Skeletal muscle satellite cell (primary cell): ENCODE measurements around the gene PDK1.

ENCODE experiments used
- H3K27me3 ChIP-seq: 2 replicates; pipeline ENCODE4 v1.7.0; 2013; ENCODE audit warnings: low read length; ENCODE audit not compliant: control insufficient read depth, insufficient read depth
- H3K36me3 ChIP-seq: 2 replicates; pipeline ENCODE4 v1.7.0; 2013; ENCODE audit warnings: mild to moderate bottlenecking, control low read depth, low read length; ENCODE audit not compliant: insufficient read depth
- H3K4me1 ChIP-seq: 2 replicates; pipeline ENCODE4 v1.7.0; 2013; ENCODE audit warnings: low read length; ENCODE audit not compliant: control insufficient read depth, insufficient read depth
- H3K4me2 ChIP-seq: 2 replicates; pipeline ENCODE4 v1.7.0; 2013; ENCODE audit warnings: mild to moderate bottlenecking, low read length
- H3K4me3 ChIP-seq: 2 replicates; pipeline ENCODE4 v1.7.0; 2013; ENCODE audit warnings: low read length
- H3K9ac ChIP-seq: 2 replicates; pipeline ENCODE4 v1.7.0; 2013; ENCODE audit warnings: mild to moderate bottlenecking, low read depth, low read length, moderate library complexity
- H3K9me3 ChIP-seq: replicated peaks from 2 replicates; pipeline ENCODE4 v1.7.0; 2013; ENCODE audit warnings: mild to moderate bottlenecking, control low read depth, low read length

The PDK1 gene

DNA sequence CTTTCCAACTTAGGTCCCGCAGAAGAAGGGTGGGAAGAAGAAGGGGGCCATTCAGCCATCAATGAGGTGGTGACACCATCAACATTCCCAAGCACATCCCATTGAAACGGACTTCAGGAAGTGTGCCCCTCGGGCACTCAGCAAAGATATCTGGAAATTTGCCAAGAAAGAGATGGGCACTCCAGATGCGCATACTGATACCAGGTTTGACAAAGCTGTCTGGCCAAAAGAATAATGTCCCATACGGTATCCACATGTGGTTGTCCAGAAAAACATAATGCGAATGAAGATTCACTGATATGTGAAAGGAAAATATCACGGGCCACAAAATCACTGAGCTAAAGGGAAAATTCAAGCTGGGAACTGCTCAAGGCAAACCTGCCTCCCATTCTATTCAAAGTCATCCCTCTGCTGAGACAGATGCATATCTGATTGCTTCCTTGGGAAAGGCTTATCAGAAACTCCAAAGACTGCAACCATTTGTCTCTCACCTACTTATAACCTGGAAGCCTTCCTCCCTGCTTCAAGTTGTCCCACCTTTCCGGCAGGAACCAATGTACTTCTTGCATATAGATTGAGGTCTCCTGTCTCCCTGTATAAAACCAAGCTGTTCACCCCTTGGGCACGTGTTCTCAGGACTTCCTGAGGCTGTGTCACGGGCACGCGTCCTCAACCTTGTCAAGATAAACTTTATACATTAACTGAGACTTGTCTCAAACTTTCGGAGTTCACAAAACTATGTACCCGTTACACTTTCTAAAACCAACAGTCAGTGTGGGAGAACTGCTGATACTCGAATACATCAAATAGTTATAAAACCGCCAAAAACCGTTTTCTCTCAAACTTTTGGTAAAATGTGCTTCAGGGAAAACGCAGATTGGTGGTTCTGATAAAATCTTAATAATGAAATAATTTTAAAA lies 1.3 kb upstream of the PDK1 start:
- no peaks in the 10 kb centered on the region for H3K36me3 ChIP-seq
- peak overlapping the region; percentile 89 for H3K9ac ChIP-seq
- H3K4me2 ChIP-seq, result peak overlapping the region; percentile 98
- H3K27me3 ChIP-seq, result no peaks in the 10 kb centered on the region
- peaks cover 25% of the 10 kb centered on the region for H3K4me1 ChIP-seq
- H3K9me3 ChIP-seq, result no peaks in the 10 kb centered on the region
- H3K4me3 ChIP-seq, result peak overlapping the region; percentile 87

DNA sequence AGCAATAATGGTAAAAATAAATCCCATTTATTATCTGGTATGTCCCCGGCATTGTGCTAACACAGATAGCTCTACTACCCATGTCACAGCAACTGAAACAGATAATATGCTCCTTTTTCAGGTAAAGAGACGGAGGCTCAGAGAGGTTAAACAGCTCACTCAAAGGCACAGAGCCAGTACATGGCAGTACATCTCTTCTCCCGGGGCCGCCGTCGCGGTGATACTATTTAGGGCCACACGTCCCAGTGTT lies 693 bp upstream of the PDK1 start:
- peak overlapping the region; percentile 87 for H3K4me3 ChIP-seq
- H3K9me3 ChIP-seq, result no peaks in the 10 kb centered on the region
- H3K9ac ChIP-seq, result peak overlapping the region; percentile 89
- no peaks in the 10 kb centered on the region for H3K27me3 ChIP-seq
- H3K4me1 ChIP-seq, result peaks cover 25% of the 10 kb centered on the region
- H3K4me2 ChIP-seq, result peak overlapping the region; percentile 98
- H3K36me3 ChIP-seq, result no peaks in the 10 kb centered on the region

DNA sequence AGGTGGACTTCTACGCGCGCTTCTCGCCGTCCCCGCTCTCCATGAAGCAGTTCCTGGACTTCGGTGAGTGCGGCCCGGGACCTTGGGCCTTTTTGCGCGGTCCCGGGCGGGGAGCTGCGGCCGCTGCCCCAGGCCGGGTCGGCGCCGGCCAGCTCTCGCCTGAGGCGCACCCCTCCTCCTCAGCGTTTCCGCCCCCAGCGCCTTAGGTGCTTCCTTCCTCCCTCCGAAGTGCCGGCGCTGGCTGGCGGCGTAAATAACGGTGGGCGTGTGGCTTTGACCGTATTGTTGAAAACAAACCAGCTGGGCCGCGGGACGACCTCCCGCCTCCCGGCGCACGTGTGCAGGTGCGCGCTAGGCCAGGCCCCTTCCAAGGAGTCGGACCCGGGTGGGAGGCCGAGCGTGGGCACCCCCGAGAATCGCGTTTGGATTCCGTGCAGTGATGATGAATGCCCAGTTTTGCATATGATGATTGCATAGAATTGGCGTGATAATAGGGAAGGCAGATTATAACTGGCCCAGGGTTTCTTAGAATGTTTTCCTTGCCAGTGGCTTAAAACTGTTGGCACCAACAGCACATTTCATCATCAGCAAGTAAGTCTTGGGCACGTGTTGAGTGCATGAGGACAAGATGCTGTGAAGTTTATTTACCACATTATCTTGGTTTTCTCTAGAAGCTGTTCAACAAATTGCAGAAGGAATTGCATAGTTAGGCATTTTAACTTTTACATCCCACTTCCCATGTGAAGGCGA lies 569 bp downstream of the PDK1 start:
- no peaks in the 10 kb centered on the region for H3K9me3 ChIP-seq
- H3K4me1 ChIP-seq, result peaks cover 25% of the 10 kb centered on the region
- H3K9ac ChIP-seq, result peak overlapping the region; percentile 89
- H3K4me3 ChIP-seq, result peak overlapping the region; percentile 87
- H3K4me2 ChIP-seq, result peak overlapping the region; percentile 98
- no peaks in the 10 kb centered on the region for H3K36me3 ChIP-seq
- no peaks in the 10 kb centered on the region for H3K27me3 ChIP-seq

GRCh38 chr2:172558372-172558771 lies 2.5 kb downstream of the PDK1 start:
- Histone ChIP-seq H3K36me3 (peaks cover 12% of the 10 kb centered on the region), H3K9ac (no peak overlapping the region), H3K4me1 (peaks cover 16% of the 10 kb centered on the region), H3K4me2 (no peak overlapping the region), H3K27me3 (no peaks in the 10 kb centered on the region), H3K9me3 (no peaks in the 10 kb centered on the region), H3K4me3 (no peak overlapping the region)

- Histone ChIP-seq H3K36me3 (peaks cover 23% of the 10 kb centered on the region), H3K4me1 (peaks cover 10% of the 10 kb centered on the region), H3K4me2 (no peak overlapping the region), H3K9ac (no peak overlapping the region), H3K9me3 (no peaks in the 10 kb centered on the region), H3K27me3 (no peaks in the 10 kb centered on the region), H3K4me3 (no peak overlapping the region)
Observed at GRCh38 chr2:172560721-172561120, 4.8 kb downstream of the PDK1 start.

- no peaks in the 10 kb centered on the region for H3K27me3 ChIP-seq
Observed at GRCh38 chr2:172561270-172561669, 5.4 kb downstream of the PDK1 start.

GRCh38 chr2:172562298-172562697 lies 6.4 kb downstream of the PDK1 start:
- Histone ChIP-seq H3K36me3 (peaks cover 24% of the 10 kb centered on the region), H3K27me3 (no peaks in the 10 kb centered on the region), H3K4me3 (no peak overlapping the region), H3K4me1 (peaks cover 3% of the 10 kb centered on the region), H3K9ac (no peak overlapping the region), H3K4me2 (no peak overlapping the region), H3K9me3 (no peaks in the 10 kb centered on the region)

More at GRCh38 chr2:172561270-172561669, 5.4 kb downstream of the PDK1 start:
- no peaks in the 10 kb centered on the region for H3K9me3 ChIP-seq
- no peak overlapping the region for H3K4me2 ChIP-seq
- peaks cover 24% of the 10 kb centered on the region for H3K36me3 ChIP-seq
- H3K4me3 ChIP-seq, result no peak overlapping the region
- H3K9ac ChIP-seq, result no peak overlapping the region
- H3K4me1 ChIP-seq, result peaks cover 10% of the 10 kb centered on the region

GRCh38 chr2:172564376-172564775 lies 8.5 kb downstream of the PDK1 start:
- Histone ChIP-seq H3K9me3 (no peaks in the 10 kb centered on the region), H3K9ac (no peak overlapping the region), H3K4me1 (no peaks in the 10 kb centered on the region), H3K27me3 (no peaks in the 10 kb centered on the region), H3K4me2 (no peak overlapping the region), H3K36me3 (peaks cover 24% of the 10 kb centered on the region), H3K4me3 (no peak overlapping the region)

DNA sequence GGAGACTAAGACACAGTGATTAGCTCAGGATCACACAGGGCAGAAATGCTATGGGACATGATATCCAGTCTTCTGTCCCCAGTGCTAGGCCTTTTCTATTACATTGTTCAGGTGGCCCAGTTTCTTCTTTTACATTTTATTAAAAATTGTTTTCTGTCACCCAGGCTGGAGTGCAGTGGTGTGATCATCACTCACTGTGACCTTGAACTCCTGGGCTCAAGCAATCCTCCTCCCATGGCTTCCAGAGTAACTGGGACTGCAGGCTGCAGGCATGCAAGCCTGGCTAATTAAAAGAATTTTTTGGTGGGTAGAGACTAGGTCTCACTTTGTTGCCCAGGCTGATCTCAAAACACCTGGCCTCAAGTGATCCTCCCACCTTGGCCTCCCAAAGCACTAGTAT lies 15.4 kb downstream of the PDK1 start:
- no peak overlapping the region for H3K9ac ChIP-seq
- H3K27me3 ChIP-seq, result no peaks in the 10 kb centered on the region
- H3K4me3 ChIP-seq, result no peak overlapping the region
- no peaks in the 10 kb centered on the region for H3K4me1 ChIP-seq
- no peak overlapping the region for H3K4me2 ChIP-seq
- peaks cover 3% of the 10 kb centered on the region for H3K9me3 ChIP-seq
- H3K36me3 ChIP-seq, result peaks cover 16% of the 10 kb centered on the region

DNA sequence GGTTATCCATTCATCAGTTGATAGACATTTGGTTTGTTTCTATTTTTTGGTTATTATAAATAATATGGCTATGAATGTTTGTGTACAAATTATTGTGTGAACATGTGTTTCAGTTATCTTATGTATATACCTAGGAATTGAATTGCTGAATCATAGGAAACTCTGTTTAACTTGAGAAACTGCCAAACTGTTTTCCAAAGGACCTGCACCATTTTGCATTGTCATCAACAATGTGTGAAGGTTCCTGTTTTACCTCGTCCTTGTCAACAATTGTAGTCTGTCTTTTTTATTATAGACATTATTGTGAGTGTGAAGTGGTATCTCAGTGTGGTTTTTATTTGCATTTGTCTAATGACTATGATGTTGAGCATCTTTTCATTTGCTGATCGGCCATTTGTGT lies 17.1 kb downstream of the PDK1 start:
- Histone ChIP-seq H3K4me1 (no peaks in the 10 kb centered on the region), H3K27me3 (no peaks in the 10 kb centered on the region), H3K9ac (no peak overlapping the region), H3K9me3 (peaks cover 5% of the 10 kb centered on the region), H3K4me2 (no peak overlapping the region), H3K4me3 (no peak overlapping the region), H3K36me3 (peaks cover 16% of the 10 kb centered on the region)

- Histone ChIP-seq H3K4me3 (no peak overlapping the region), H3K4me1 (no peaks in the 10 kb centered on the region), H3K9ac (no peak overlapping the region), H3K36me3 (peaks cover 16% of the 10 kb centered on the region), H3K9me3 (peaks cover 5% of the 10 kb centered on the region), H3K27me3 (no peaks in the 10 kb centered on the region), H3K4me2 (no peak overlapping the region)
Observed at GRCh38 chr2:172574965-172575364, 19.1 kb downstream of the PDK1 start.
